ENCODE data around the gene IP6K1.
"Not testable (repeated sequence)": the region's sequence is repeated elsewhere in the genome, so short reads cannot be mapped to it uniquely, and the experiment has no call there.

IP6K1 gene

GRCh38 chr3:49688338-49689045, 97.8 kb downstream of the IP6K1 start:
- not testable (repeated sequence) for DNase-seq (ENCODE audit: low read depth)

GRCh38 chr3:49687424-49687795, 98.9 kb downstream of the IP6K1 start:
- not testable (repeated sequence) for DNase-seq (ENCODE audit: low read depth)

- not testable (repeated sequence) for DNase-seq (ENCODE audit: low read depth)
These were observed 99.4 kb downstream of the IP6K1 start for GRCh38 chr3:49686769-49687423.

- DNase-seq (ENCODE audit: low read depth) = not testable (repeated sequence)
These were observed 100.0 kb downstream of the IP6K1 start for GRCh38 chr3:49686346-49686745.

- DNase-seq (ENCODE audit: low read depth) = not testable (repeated sequence)
These were observed 100.5 kb downstream of the IP6K1 start for GRCh38 chr3:49685846-49686245.

- not testable (repeated sequence) for DNase-seq (ENCODE audit: low read depth)
These were observed 101.2 kb downstream of the IP6K1 start for GRCh38 chr3:49685103-49685502.

GRCh38 chr3:49684453-49684852, 101.9 kb downstream of the IP6K1 start:
- DNase-seq (ENCODE audit: low read depth) = not testable (repeated sequence)

GRCh38 chr3:49683162-49683561, 103.2 kb downstream of the IP6K1 start:
- DNase-seq (ENCODE audit: low read depth) = no peak

- no peak for DNase-seq (ENCODE audit: low read depth)
These were observed 104.8 kb downstream of the IP6K1 start for GRCh38 chr3:49681543-49681942.

GRCh38 chr3:49681232-49681522, 105.2 kb downstream of the IP6K1 start:
- no peak for DNase-seq (ENCODE audit: low read depth)

- no peak for DNase-seq (ENCODE audit: low read depth)
These were observed 105.7 kb downstream of the IP6K1 start for GRCh38 chr3:49680493-49681231.

- no peak for DNase-seq (ENCODE audit: low read depth)
These were observed 110.4 kb downstream of the IP6K1 start for GRCh38 chr3:49675912-49676311.

GRCh38 chr3:49674497-49674983, 111.8 kb downstream of the IP6K1 start:
- no peak for DNase-seq (ENCODE audit: low read depth)
